HUES48 (cell line): ENCODE results near the gene ARID4B.

Experiments used
- H3K27ac ChIP-seq: one replicate; pipeline ENCODE4 v1.7.0; 2013; ENCODE audit warnings: low read depth, low read length, inconsistent platforms
- H3K27me3 ChIP-seq: 2 replicates; pipeline ENCODE4 v1.6.1; 2013; ENCODE audit warnings: mild to moderate bottlenecking, low read length; ENCODE audit not compliant: control insufficient read depth, insufficient read depth
- H3K36me3 ChIP-seq: 2 replicates; pipeline ENCODE4 v1.6.1; 2013; ENCODE audit warnings: low read length; ENCODE audit not compliant: control insufficient read depth, insufficient read depth
- H3K4me1 ChIP-seq: 2 replicates; pipeline ENCODE4 v1.6.1; 2013; ENCODE audit warnings: mild to moderate bottlenecking, low read length; ENCODE audit not compliant: control insufficient read depth, insufficient read depth
- H3K4me3 ChIP-seq: 2 replicates; pipeline ENCODE4 v1.5.1; 2013; ENCODE audit warnings: mild to moderate bottlenecking, low read depth, low read length
- H3K9ac ChIP-seq: 2 replicates; pipeline ENCODE4 v1.6.1; 2013; ENCODE audit warnings: mild to moderate bottlenecking, low read depth, low read length, moderate library complexity
- H3K9me3 ChIP-seq: 2 replicates; pipeline ENCODE4 v1.6.1; 2013; ENCODE audit warnings: low read length; ENCODE audit not compliant: control insufficient read depth, insufficient read depth

Gene ARID4B

GRCh38 chr1:235351441-235351840, 23.5 kb upstream of the ARID4B start:
- no peak overlapping the region for H3K9ac ChIP-seq
- no peak overlapping the region for H3K4me3 ChIP-seq
- H3K36me3 ChIP-seq = no peaks in the 10 kb centered on the region
- no peak overlapping the region for H3K27ac ChIP-seq
- H3K4me1 ChIP-seq = no peaks in the 10 kb centered on the region
- no peaks in the 10 kb centered on the region for H3K27me3 ChIP-seq
- H3K9me3 ChIP-seq = no peaks in the 10 kb centered on the region

GRCh38 chr1:235343726-235344125, 15.7 kb upstream of the ARID4B start:
- Histone ChIP-seq H3K9ac (no peak overlapping the region), H3K9me3 (no peaks in the 10 kb centered on the region), H3K27me3 (no peaks in the 10 kb centered on the region), H3K4me3 (no peak overlapping the region), H3K4me1 (no peaks in the 10 kb centered on the region), H3K27ac (no peak overlapping the region), H3K36me3 (peaks cover 10% of the 10 kb centered on the region)

GRCh38 chr1:235342471-235342870, 14.5 kb upstream of the ARID4B start:
- H3K27me3 ChIP-seq = no peaks in the 10 kb centered on the region
- H3K9ac ChIP-seq = no peak overlapping the region
- H3K36me3 ChIP-seq = peaks cover 21% of the 10 kb centered on the region
- no peak overlapping the region for H3K27ac ChIP-seq
- H3K4me3 ChIP-seq = no peak overlapping the region
- H3K4me1 ChIP-seq = no peaks in the 10 kb centered on the region
- no peaks in the 10 kb centered on the region for H3K9me3 ChIP-seq

- peaks cover 25% of the 10 kb centered on the region for H3K36me3 ChIP-seq
- no peaks in the 10 kb centered on the region for H3K27me3 ChIP-seq
- no peak overlapping the region for H3K4me3 ChIP-seq
- no peaks in the 10 kb centered on the region for H3K4me1 ChIP-seq
- no peak overlapping the region for H3K27ac ChIP-seq
- no peak overlapping the region for H3K9ac ChIP-seq
- H3K9me3 ChIP-seq = no peaks in the 10 kb centered on the region
These were observed 14.1 kb upstream of the ARID4B start for GRCh38 chr1:235342039-235342438.

GRCh38 chr1:235341334-235341733, 13.4 kb upstream of the ARID4B start:
- H3K4me3 ChIP-seq = no peak overlapping the region
- H3K4me1 ChIP-seq = no peaks in the 10 kb centered on the region
- H3K9me3 ChIP-seq = no peaks in the 10 kb centered on the region
- no peak overlapping the region for H3K27ac ChIP-seq
- peaks cover 32% of the 10 kb centered on the region for H3K36me3 ChIP-seq
- no peaks in the 10 kb centered on the region for H3K27me3 ChIP-seq
- no peak overlapping the region for H3K9ac ChIP-seq

GRCh38 chr1:235339746-235340145, 11.8 kb upstream of the ARID4B start:
- Histone ChIP-seq H3K36me3 (peaks cover 45% of the 10 kb centered on the region), H3K9me3 (no peaks in the 10 kb centered on the region), H3K4me3 (no peak overlapping the region)

GRCh38 chr1:235336903-235337302, 8.9 kb upstream of the ARID4B start:
- H3K4me3 ChIP-seq = no peak overlapping the region
- H3K9ac ChIP-seq = no peak overlapping the region
- no peaks in the 10 kb centered on the region for H3K27me3 ChIP-seq
- peaks cover 35% of the 10 kb centered on the region for H3K36me3 ChIP-seq
- H3K9me3 ChIP-seq = no peaks in the 10 kb centered on the region
- no peak overlapping the region for H3K27ac ChIP-seq
- peaks cover 3% of the 10 kb centered on the region; the same call in 1 of the 2 replicates for H3K4me1 ChIP-seq

More at GRCh38 chr1:235339746-235340145, 11.8 kb upstream of the ARID4B start:
- H3K4me1 ChIP-seq = no peaks in the 10 kb centered on the region
- H3K9ac ChIP-seq = no peak overlapping the region
- no peak overlapping the region for H3K27ac ChIP-seq
- no peaks in the 10 kb centered on the region for H3K27me3 ChIP-seq

- H3K4me1 ChIP-seq = peaks cover 19% of the 10 kb centered on the region
- no peak overlapping the region for H3K9ac ChIP-seq
- no peak overlapping the region for H3K27ac ChIP-seq
- peaks cover 13% of the 10 kb centered on the region for H3K36me3 ChIP-seq
- no peaks in the 10 kb centered on the region for H3K27me3 ChIP-seq
- H3K9me3 ChIP-seq = no peaks in the 10 kb centered on the region
- H3K4me3 ChIP-seq = peak overlapping the region; percentile 37; the same call in 1 of the 2 replicates
These were observed 3.4 kb upstream of the ARID4B start for GRCh38 chr1:235331401-235331800.

GRCh38 chr1:235330918-235331285, 2.9 kb upstream of the ARID4B start:
- Histone ChIP-seq H3K4me1 (peaks cover 23% of the 10 kb centered on the region), H3K36me3 (peaks cover 12% of the 10 kb centered on the region), H3K4me3 (peak overlapping the region; percentile 37), H3K9me3 (no peaks in the 10 kb centered on the region), H3K27me3 (no peaks in the 10 kb centered on the region), H3K9ac (no peak overlapping the region), H3K27ac (no peak overlapping the region)

GRCh38 chr1:235329139-235329902, 1.3 kb upstream of the ARID4B start:
- Histone ChIP-seq H3K4me1 (peaks cover 31% of the 10 kb centered on the region), H3K36me3 (0 out of 2 replicates have a peak, but pooled peaks cover 12% of the 10 kb centered on the region)

GRCh38 chr1:235328271-235329138, 526 bp upstream of the ARID4B start, which contains the start of gene GGPS1:
TSS of gene GGPS1 (plus strand) at chr1:235328570. CDS start at chr1:235335265, 6,695 bp downstream.
- H3K9me3 ChIP-seq = no peaks in the 10 kb centered on the region
- H3K4me3 ChIP-seq = peak within 1 kb of the TSS; percentile 97
- peak within 1 kb of the TSS; percentile 86 for H3K9ac ChIP-seq
- no peaks in the 10 kb centered on the region for H3K27me3 ChIP-seq
- H3K4me1 ChIP-seq = peaks cover 31% of the 10 kb centered on the region
- peaks cover 16% of the 10 kb centered on the region; the same call in 1 of the 2 replicates for H3K36me3 ChIP-seq
- H3K27ac ChIP-seq = peak within 1 kb of the TSS; percentile 97

More at GRCh38 chr1:235329139-235329902, 1.3 kb upstream of the ARID4B start:
- Histone ChIP-seq H3K4me3 (peak overlapping the region; percentile 97), H3K27me3 (no peaks in the 10 kb centered on the region), H3K27ac (peak overlapping the region; percentile 95), H3K9ac (peak overlapping the region; percentile 86), H3K9me3 (no peaks in the 10 kb centered on the region)
